SK-N-SH (cell line): ENCODE results near the gene MAPK9.

Experiments used
- CHD2 ChIP-seq: fragments of 150-350 bp; IDR thresholded peaks from 2 replicates; pipeline ENCODE4 v1.6.1; 2018; ENCODE audit warnings: low read length; ENCODE audit not compliant: partially characterized antibody
- CTCF ChIP-seq: fragments of 200-600 bp; sonication (generic); IDR thresholded peaks from 2 replicates; pipeline ENCODE4 v1.6.1; 2017; ENCODE audit warnings: antibody characterized with exemption, mild to moderate bottlenecking, moderate library complexity
- FOXJ3 ChIP-seq: sonication (generic); formaldehyde crosslinking; IDR thresholded peaks from 2 replicates; pipeline ENCODE4 v1.5.1; 2020; ENCODE audit warnings: mild to moderate bottlenecking, missing genetic modification reagents
- FOXM1 ChIP-seq: IDR thresholded peaks from 2 replicates; pipeline ENCODE4 v1.4.0; 2012; ENCODE audit warnings: low read depth, mild to moderate bottlenecking
- MAX ChIP-seq: IDR thresholded peaks from 2 replicates; pipeline ENCODE4 v1.4.0; 2012; ENCODE audit warnings: low read depth
- NFIC ChIP-seq: IDR thresholded peaks from 2 replicates; pipeline ENCODE4 v1.4.0; 2012; ENCODE audit warnings: borderline replicate concordance
- REST ChIP-seq: IDR thresholded peaks from 2 replicates; pipeline ENCODE4 v1.6.1; 2012; ENCODE audit warnings: mild to moderate bottlenecking, low read depth, low read length, moderate library complexity
- RXRA ChIP-seq: IDR thresholded peaks from 2 replicates; pipeline ENCODE4 v1.4.0; 2012; ENCODE audit warnings: low read depth, mild to moderate bottlenecking, borderline replicate concordance
- SIN3A ChIP-seq: IDR thresholded peaks from 2 replicates; pipeline ENCODE4 v1.6.1; 2012; ENCODE audit warnings: low read depth, mild to moderate bottlenecking, low read length, moderate library complexity, borderline replicate concordance
- ZBTB33 ChIP-seq: IDR thresholded peaks from 2 replicates; pipeline ENCODE4 v1.4.0; 2012; ENCODE audit warnings: low read depth, borderline replicate concordance

GRCh38 chr5:180212363-180213255 is 79.3 kb downstream of the MAPK9 start:
- TF ChIP-seq RXRA (no peak), ZBTB33 (no peak), FOXM1 (no peak), CTCF (no peak), MAX (no peak), NFIC (no peak), SIN3A (no peak), FOXJ3 (CRISPR knock-in tag) (no peak), REST (no peak), CHD2 (no peak)
